ENCODE measurements around the gene HCAR3. TPM values are rescaled to one million over a fixed set of nuclear protein-coding genes. Genes with fewer than 3 reads are reported as not detected.
A peak's percentile ranks its signal among the peaks of the same experiment; 100 is the strongest.
"Not testable (repeated sequence)": the region's sequence is repeated elsewhere in the genome, so short reads cannot be mapped to it uniquely, and the experiment has no call there.

Gene HCAR3
- under 1 TPM; 0.10 to 0.40 (median 0.26) TPM for polyA plus RNA-seq (ENCODE audit: insufficient read length in 3 of 3)
- long read RNA-seq, donor 1 = 0 reads
- long read RNA-seq, donor 2 = 0 reads
- long read RNA-seq, donor 3 = 0 reads
- long read RNA-seq, donor 4, partial matches to known transcripts = 0 of 1 reads
- long read RNA-seq, donor 4, other reads (novel, unspliced or antisense) = 0 of 1 reads
- long read RNA-seq, donor 5 = 0 reads
- long read RNA-seq, donor 6 = 0 reads
- long read RNA-seq, donor 7 = 0 reads
- long read RNA-seq, donor 8, partial matches to known transcripts = 0 of 1 reads
- long read RNA-seq, donor 8, other reads (novel, unspliced or antisense) = 0 of 1 reads
- long read RNA-seq, donor 9 = 0 reads
- long read RNA-seq, donor 10, partial matches to known transcripts = 0 of 1 reads
- long read RNA-seq, donor 10, other reads (novel, unspliced or antisense) = 0 of 1 reads
- long read RNA-seq, donor 11 = 0 reads
- long read RNA-seq, donor 12, partial matches to known transcripts = 0 of 1 reads
- long read RNA-seq, donor 12, other reads (novel, unspliced or antisense) = 0 of 1 reads
- long read RNA-seq, donor 13 = 0 reads
- long read RNA-seq, donor 14 = 0 reads
- long read RNA-seq, donor 15 = 0 reads
- long read RNA-seq, donor 16 = 0 reads

DNA sequence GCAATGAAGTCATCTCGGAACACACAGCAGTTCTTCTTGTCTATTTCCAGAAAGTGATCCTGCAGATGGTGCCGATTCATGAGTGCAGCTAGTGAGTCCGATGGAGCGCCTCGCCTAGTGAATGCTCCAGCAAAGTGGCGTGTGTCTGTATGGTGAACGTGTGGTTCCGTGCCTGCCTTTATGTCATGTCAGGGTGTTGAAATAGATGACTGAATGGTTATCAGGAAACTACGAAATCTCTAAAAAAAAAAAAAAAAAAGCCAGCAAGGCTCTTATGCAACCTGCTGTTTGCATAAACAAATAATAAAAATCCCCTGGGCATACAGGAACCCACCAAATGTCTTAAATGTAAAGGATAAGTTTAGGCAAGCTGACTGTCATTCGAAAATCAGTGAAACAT is at the start of gene HCAR3:
Gene HCAR3, minus strand, starts transcription at position 154 of the 400 bp plus-strand sequence. Its CDS starts 74 bp downstream, at position 80.
- not testable (repeated sequence) for DNase-seq

DNA sequence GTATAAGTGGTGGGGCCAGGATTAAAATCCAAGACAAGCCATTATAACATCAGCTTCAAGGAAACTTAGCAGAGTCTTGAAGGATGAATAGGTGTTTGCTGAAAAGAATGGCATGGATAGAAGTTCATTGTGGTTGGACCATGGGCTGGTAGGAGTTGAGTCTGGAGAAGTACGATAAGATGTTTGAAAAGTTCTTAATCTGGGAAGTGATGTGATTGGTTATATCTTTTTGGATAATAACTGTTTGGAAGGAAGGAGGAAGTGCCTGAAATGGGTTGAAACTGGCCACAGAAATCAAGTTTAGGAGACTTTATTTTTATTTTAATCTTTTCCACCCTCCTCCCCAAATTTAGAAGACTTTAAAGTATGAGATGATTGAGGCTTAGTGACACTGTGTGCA is 41.0 kb upstream of the HCAR3 start:
- no peak for DNase-seq

DNA sequence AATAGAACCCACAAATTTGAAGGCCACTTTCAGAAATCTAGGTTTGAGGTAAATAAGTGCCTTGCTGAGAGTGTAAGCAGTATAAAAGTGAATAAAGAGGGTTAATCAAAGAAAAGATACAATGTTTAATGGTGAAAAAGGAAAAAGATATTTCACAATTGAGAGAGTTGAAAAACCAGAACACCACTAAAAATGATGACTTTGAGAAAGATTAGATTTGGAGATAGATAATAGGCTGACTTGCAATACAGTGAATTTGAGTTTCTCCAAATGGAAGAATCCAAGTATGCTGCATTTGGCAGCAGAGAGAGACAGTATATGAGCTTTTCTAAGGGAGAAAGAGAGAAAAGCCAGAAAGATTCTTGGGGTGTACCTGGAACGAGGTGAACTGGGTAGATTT is 38.2 kb upstream of the HCAR3 start:
- no peak for DNase-seq

DNA sequence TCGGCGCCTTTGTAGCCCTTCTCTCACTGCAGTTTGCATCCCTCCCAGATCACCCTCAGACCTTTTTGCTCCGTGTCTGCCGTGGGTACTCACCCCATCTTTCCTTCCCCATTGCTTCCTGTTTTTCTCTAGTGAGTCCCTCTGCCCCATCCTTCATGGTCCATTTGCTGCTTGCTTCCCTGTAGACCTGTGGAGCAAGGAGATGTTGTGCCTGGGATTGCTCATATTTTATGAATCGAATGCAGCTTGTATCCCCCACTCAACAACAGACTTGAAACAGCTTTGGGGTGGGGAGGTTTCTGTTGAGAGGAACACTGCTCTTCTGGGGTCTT is 36.7 kb upstream of the HCAR3 start:
- DNase-seq = peak; percentile 14

DNA sequence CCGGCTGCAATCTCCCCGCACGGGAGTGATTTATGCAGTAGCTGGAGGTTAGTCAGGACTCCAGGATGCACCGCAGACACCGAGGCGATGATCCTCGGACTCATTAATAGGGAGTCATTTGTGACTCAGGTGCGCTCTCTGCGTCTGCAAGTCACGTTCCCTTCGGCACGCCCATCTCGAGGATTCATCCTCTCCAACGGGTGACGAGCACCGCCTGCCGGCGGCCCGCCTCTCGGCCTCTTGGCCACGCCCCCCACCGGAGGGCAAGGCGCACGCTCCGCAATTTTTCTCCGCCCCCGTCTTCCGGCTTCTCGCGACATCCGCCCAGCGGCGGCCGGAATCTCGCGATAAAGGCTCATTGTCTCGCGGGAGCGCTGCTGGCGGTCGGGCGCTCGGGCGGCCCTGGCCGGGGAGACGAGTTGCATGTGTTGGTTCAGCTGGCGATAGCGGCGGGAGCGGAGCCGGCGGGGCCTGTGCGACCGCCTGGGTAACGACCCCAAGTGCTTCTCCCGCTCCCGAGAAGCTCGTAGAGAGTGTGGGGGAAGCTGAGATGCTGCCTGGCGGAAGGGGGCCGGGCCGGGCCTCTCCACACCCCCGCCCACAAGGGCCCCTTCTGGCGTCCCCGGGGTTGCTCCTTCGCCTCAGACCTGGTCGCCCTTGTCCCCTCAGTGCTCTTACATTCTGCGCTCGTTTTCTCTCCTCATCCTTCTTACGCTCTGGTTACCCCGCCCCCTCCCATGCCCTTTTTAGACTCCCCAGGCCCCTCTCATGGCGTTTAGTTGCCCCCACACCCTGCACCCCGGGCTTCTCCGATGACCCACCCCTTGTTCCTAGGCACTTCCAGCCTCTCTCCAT is 36.1 kb upstream of the HCAR3 start, which contains the start of gene DENR:
Gene DENR, plus strand, starts transcription at position 361 of the 855 bp plus-strand sequence. CDS start 878 bp downstream, outside the sequence.
- DNase-seq = peak; percentile 97

DNA sequence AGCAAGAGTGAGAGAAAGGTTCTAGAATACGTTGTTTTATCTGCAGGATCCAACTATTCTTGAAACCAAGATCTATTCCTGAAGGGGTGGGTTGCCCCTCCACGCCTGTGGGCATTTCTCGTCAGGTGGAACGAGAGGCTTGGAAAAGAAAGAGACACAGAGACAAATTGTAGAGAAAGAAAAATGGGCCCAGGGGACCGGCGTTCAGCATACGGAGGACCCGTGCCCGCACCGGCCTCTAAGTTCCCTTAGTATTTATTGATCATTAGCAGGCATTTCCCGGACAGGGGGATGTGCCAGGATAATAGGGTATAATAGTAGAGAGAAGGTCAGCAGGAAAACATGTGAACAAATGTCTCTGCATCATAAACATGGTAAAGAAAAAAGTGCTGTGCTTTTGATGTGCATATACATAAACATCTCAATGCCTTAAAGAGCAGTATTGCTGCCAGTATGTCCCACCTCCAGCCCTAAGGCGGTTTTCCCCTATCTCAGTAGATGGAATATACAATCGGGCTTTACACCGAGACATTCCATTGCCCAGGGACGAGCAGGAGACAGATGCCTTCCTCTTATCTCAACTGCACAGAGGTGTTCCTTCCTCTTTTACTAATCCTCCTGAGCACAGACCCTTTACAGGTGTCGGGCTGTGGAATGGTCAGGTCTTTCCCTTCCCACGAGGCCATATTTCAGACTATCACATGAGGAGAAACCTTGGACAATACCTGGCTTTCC is 34.3 kb upstream of the HCAR3 start:
- DNase-seq = not testable (repeated sequence)

DNA sequence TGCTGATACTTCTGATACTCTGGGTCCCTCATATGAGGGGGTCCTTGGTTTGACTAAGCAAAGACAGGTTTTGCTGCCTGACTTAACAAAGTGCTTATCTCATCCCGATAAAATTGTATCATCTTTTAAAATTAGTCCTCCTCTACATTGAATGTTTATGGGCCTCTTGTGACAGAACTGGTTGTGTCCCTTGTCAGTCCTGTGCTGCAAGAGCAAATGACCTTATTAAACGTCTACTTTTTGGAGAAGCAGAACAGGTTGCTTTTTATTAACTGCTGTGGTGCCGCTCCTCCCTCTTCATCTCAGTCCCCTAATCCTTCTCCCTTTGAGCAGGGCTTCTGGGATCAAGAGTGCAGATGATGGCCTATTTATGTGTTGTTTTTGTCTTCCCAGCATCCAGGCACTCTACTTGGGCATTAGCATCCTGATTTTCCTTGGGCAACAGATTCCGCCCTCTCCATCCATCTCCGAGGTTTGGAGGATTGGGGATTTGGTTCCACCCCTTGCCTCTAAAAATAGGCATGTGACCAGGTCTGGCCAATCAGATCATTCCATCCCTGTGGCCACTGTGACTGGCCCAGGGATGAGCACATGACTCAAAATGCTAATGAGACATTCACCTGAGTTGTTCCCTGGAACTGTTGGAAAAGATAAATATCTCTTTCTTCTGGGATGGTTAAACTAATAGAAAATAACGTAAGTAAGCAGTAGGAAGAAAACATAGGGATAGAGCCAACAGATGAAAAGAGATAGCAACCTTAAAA is 33.1 kb upstream of the HCAR3 start:
- DNase-seq = no peak

DNA sequence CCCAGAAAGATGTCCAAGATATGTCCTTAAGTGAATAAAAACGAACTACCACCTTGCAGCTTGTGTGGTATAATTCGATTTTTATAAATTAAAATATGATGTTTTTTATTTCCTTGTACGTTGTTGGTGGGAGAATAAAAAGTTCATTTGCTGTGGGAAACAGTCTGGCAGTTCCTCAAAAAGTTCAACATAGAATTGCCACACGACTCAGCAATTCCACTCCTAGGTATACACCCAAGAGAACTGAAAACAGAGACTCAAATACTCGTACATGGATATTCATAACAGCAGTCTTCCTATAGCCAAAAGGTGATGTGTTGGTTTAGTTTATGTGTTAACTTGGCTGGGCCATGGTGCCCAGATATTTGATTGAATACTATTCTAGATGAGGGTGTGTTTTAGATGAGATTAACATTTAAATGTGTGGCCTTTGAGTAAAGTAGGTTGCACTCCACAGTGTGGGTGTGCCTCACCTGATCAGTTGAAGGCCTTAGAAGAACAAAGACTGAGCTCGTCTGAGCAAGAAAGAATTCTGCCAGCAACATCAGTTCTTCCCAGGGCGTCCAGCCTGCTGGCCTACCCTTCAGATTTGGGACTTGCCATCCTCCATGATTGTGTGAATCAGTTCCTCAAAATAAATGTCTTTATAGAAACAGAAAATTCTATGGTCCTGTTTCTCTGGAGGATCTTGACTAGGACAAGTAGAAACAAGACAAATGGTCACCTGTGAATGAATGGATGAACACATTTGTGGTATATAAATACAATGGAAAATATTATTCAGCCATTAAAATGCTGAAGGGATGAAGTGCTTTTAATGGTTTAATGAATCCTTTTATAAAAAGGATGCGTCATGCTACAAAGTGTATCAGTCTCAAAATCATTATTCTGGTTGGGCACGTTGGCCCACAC is 30.9 kb upstream of the HCAR3 start:
- DNase-seq = no peak

DNA sequence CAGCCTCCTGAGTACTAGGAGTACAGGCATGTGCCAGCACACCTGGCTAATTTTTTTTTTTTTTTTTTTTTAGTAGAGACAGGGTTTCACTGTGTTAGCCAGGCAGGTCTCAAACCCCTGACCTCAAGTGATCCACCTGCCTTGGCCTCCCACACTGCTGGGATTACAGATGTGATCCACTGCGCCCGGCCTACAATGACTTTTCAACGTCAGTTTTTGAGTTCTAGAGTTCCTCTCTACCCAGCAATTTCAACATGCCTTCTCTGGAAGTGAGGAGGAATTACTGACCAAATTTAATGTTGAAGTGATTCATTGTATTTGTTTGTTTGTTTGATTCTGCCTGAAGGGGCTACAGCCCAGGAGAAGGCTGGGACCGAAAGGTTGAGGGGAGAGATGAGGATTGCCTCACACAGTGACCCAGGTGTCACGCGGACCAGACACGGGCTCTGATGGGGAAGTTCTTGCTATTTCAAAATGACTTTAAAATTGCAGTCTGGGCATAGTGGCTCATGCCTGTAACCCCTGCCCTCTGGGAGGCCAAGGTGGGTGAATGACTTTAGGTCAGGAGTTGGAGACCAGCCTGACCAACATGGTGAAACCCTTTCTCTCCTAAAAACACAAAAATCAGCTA is 27.4 kb upstream of the HCAR3 start:
- DNase-seq = no peak

DNA sequence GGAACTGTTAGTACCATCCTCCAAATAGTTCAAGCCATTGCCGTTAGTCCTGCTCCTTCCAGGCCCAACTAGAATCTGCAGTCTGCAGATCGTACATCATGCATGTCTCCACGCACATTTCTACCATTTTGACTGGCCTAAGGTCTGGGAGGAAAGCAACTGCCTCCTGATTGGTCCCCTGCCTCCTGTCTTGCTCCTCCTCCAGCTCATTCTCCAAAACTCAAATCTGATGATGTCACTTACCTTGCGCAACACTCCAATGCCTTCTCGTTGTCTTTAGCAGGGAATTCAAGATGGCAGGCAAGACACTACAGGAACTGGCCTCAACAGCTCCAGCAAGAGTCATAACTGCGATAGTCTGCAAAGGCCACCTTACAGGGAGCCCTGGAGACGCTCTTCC is 23.7 kb upstream of the HCAR3 start:
- DNase-seq = no peak

DNA sequence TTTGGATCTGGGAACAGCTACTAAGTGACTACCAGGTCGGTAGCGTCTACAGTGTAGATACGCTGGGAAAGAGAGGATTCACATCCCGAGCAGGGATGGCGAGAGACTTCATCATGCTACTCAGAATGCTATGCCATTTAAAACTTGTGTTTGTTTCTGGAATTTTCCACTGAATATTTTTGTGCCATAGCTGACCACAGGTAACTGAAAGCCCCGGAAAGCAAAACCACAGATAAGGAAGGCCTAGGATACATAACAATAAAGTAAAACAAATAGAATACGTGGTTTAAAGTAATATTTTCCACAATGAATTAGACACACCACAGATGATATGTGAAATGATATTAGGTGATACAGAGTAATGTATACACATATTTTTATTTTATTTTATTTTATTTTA is 22.0 kb upstream of the HCAR3 start:
- no peak for DNase-seq

DNA sequence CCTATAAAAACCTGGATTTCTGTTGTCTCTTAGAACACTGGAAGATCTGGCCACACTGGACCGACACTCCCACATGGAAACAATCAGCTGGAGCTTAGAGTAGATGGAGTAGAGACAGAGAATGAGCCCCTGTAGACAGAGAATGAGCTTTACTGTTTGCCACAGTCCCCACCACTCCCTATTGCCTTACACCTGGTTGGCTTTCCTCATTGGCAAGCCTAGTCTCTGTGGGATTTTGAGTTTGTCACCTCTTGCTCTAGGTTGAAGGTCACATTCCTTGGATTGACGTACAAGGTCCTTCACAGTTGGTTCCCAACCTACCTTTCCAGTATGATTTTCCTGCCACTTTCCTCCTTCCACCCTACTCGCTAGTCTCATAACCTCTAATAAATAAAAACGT is 16.0 kb upstream of the HCAR3 start:
- DNase-seq = no peak

DNA sequence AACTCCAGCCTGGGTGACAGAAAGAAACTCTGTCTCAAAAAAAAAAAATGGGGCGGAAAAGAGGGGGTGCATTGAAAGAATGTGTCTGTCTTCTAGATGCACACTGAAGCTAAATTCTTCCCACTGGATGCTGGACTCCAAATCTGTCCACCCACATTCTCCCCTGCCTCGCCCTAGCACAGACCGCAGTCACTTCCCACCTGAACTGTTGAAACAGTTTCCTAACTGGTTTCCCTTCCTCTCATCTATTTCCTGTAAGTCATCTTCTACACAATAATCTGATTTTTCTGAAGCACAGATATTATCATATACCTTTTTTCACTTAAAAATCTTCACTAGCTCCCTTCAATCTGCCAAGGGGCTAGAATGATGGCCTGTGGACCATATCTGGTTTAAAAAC is 15.6 kb upstream of the HCAR3 start:
- DNase-seq = no peak

DNA sequence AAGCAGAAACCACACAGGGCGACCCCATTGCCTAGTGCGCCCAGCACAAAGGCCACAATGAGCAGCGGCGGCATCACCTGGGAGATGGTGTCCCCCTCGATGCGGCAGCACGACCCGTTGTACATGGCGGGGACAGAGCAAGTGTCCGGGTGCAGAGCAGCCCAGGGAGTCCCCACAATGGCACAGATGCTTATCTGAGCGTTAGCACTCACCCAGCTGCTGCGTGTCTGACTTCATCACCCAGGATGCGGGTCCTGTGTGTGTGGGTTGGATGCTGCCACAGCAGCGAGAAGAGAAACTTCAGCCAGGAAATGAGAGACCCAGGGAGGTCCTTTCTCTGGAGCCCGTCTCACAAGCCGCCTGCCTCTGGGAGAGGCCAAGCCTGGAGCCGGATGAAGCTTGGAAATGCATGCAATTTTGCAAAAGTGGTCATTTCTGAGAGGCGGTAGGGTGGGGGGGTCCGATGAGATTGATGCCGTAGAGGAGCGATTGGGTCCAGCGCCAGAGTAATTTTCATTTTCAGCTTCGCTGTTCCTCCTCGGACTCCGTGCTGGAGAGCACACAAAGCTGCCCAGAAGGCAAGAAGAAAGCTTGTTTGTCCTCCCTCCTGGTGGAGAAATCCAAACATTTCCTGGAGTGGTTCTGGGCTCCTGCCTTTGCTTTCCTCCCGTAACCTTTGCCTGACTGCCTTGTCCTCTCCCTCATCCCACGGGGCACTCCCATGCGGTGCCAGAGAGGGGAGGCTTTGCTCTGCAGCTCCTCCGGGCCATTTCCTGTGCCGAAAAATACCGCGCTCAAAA is 13.8 kb upstream of the HCAR3 start, which contains the start of gene HCAR1:
Gene HCAR1, minus strand, starts transcription at position 630 of the 800 bp plus-strand sequence. Its CDS starts 505 bp downstream, at position 125.
- DNase-seq = peak; percentile 62

DNA sequence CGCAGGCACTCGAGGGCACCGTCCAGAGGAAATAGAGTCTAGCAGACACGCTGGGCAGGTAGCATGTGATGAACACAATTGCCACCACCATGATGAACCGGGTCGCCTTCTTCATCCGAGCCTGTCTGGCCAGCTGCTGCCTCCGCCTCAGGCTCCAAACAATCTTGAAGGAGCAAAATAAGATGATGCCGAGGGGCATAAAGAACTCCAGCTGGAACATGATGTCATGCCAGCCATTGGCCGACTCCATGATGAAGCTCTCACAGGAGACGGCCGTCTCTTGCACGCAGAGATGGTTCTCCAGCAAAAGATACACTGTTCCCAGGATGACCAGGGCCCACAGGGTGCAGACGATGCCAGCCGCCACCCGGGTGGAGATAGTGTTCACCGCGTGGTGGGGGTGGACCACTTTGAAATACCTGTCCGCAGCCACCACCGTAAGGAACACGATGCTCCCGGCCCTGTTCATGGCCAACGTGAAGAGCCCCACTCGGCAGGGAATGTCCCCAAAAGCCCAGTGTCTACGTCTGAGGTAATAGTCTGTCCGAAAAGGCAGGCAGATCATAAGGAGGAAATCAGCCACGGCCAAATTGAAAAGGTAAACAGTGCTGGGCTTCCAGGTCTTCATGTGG is 13.1 kb upstream of the HCAR3 start:
- DNase-seq = no peak

DNA sequence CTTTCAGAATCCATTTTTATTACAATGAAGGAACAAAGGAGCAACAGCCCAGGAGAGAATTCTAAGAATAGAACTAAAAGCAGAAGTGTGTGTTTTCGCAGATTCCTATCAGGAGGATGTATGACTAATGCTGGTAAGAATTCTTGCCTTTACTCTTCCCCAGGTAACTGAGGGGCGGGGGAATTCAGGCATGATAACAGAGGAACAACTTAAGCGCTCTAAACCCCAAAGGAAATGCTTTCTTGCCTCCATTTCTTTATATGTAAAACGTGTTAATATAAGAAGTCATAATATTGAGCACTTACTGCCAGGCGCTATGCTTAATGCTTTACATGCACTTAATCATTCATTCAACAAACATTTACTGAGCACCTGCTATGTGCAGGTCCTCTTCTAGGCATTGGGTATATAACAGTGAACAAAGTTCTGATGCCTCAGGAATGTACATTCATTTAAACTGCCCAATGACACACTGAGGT is 9.5 kb upstream of the HCAR3 start:
- DNase-seq = no peak

DNA sequence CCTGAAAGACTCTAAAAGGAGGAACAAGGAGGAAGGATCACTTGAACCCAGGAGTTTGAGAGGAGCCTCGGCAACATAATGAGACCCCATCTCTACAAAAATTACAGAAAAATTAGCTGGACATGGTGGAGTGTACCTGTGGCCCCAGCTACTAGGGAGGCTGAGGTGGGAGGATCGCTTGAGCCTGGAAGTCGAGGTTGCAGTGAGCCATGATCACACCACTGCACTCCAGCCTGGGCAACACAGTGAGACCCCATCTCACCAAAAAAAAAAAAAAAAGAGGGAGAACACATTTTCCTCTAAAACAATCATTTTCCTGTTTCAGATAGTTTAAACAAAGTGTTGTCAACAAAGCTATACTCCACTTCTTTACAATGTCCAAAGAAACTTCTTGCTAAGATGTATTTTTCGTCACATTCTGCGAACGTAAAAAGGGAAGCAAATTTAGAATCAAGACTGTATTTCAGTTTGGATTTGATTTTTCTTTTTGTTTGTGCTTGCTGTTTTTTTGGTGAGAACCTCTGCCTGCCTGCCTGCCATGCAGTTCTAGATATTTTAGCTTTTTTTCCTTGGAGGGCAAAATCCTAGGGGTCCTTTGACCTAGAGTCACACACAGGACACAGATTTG is 9.0 kb upstream of the HCAR3 start:
- DNase-seq = no peak
